GM12878 (cell line): ENCODE measurements around the gene FIBCD1. TPM values are rescaled to one million over a fixed set of nuclear protein-coding genes. Genes with fewer than 3 reads are reported as not detected.

Experiments used
- ATAC-seq: fragments of 200-7000 bp; cut with Tn5 transposase; 3 replicates; pipeline ENCODE4 v1.9.1; 2020; ENCODE audit warnings: mild to moderate bottlenecking, moderate library complexity
- BruUV-seq: library from RNA; stranded (reverse); fragments of 400-500 nt; replicated peaks from 2 replicates; lab custom pipeline; 2021; lab: Mats Ljungman, UMichigan
- CTCF ChIA-PET: fragments of 300-600 bp; sonication (Branson Sonifier 250); formaldehyde crosslinking; extraction: SDS; loops from one replicate; lab custom pipeline; 2021; ENCODE audit warnings: inconsistent platforms; lab: Yijun Ruan, JAX
- POLR2A ChIA-PET: fragments of 350-600 bp; formaldehyde crosslinking; extraction: SDS; loops from one replicate; lab custom pipeline; 2021; ENCODE audit warnings: inconsistent platforms; lab: Charles Lee
- RAD21 ChIA-PET: fragments of 300-600 bp; sonication (Branson Sonifier 250); formaldehyde crosslinking; loops from one replicate; lab custom pipeline; 2023; ENCODE audit warnings: antibody characterized with exemption; ENCODE audit not compliant: unreplicated experiment; lab: Charles Lee
- SMC1A ChIA-PET: fragments of 300-600 bp; sonication (Branson Sonifier 250); formaldehyde crosslinking; loops from one replicate; lab custom pipeline; 2023; ENCODE audit not compliant: unreplicated experiment, uncharacterized antibody; lab: Charles Lee
- DNase-seq: peaks from one replicate; pipeline ENCODE4 v3.0.0-alpha.2; 2011; ENCODE audit warnings: low read depth, low spot score
- FAIRE-seq: peaks from 3 replicates; lab custom pipeline; 2011; peaks lifted over from hg19 to GRCh38; lab: Jason Lieb, UNC
- H2AFZ ChIP-seq: 2 replicates; pipeline ENCODE4 v1.6.0; 2011; ENCODE audit warnings: low read depth, low read length, control low read depth; ENCODE audit not compliant: control insufficient read depth
- H3K27ac ChIP-seq: 2 replicates; pipeline ENCODE4 v1.5.1; 2011; ENCODE audit warnings: control low read depth; ENCODE audit not compliant: control insufficient read depth, insufficient read depth
- H3K27me3 ChIP-seq, 2 experiments: replicated peaks in 1 of 2; 2 replicates each; pipeline versions ENCODE4 v1.6.0 to v1.6.1; 2011; ENCODE audit warnings: low read length in 1 of 2; ENCODE audit not compliant: control insufficient read depth in 2 of 2, insufficient read depth in 2 of 2
- H3K36me3 ChIP-seq, 2 experiments: 2 replicates each; pipeline ENCODE4 v1.5.1; 2011; ENCODE audit warnings: low read length in 1 of 2; ENCODE audit not compliant: control insufficient read depth in 2 of 2, insufficient read depth in 2 of 2
- H3K4me1 ChIP-seq: 2 replicates; pipeline ENCODE4 v1.6.1; 2011; ENCODE audit warnings: mild to moderate bottlenecking, low read length, moderate library complexity, mixed read lengths; ENCODE audit not compliant: control insufficient read depth, insufficient read depth
- H3K4me2 ChIP-seq: 2 replicates; pipeline ENCODE4 v1.6.0; 2011; ENCODE audit warnings: control low read depth; ENCODE audit not compliant: control insufficient read depth, insufficient read depth
- H3K4me3 ChIP-seq: fragments of 200-600 bp; sonication (generic); 2 replicates; pipeline ENCODE4 v1.5.1; 2016
- H3K79me2 ChIP-seq: 2 replicates; pipeline ENCODE4 v1.6.0; 2011; ENCODE audit warnings: low read length; ENCODE audit not compliant: control insufficient read depth, insufficient read depth
- H3K9ac ChIP-seq: 2 replicates; pipeline ENCODE4 v1.8.0; 2011; ENCODE audit warnings: low read length, control low read depth, mixed read lengths; ENCODE audit not compliant: control insufficient read depth, insufficient read depth
- H3K9me3 ChIP-seq: replicated peaks from 3 replicates; pipeline ENCODE4 v1.5.1; 2011; ENCODE audit warnings: mild to moderate bottlenecking, low read length; ENCODE audit not compliant: control insufficient read depth, insufficient read depth
- H4K20me1 ChIP-seq: 2 replicates; pipeline ENCODE4 v1.6.0; 2011; ENCODE audit not compliant: control insufficient read depth, insufficient read depth
- ATF3 ChIP-seq: IDR thresholded peaks from 2 replicates; pipeline ENCODE4 v1.6.1; 2011; ENCODE audit warnings: low read depth, mild to moderate bottlenecking, low read length, moderate library complexity, borderline replicate concordance; ENCODE audit errors: extremely low read depth
- ATF7 ChIP-seq: fragments of 450-650 bp; IDR thresholded peaks from 2 replicates; pipeline ENCODE4 v1.6.1; 2016; ENCODE audit warnings: low read depth, mild to moderate bottlenecking
- BCL11A ChIP-seq: IDR thresholded peaks from 2 replicates; pipeline ENCODE4 v1.6.1; 2011; ENCODE audit warnings: low read depth, low read length
- GATAD2B ChIP-seq: fragments of 450-650 bp; conservative IDR thresholded peaks from 2 replicates; pipeline ENCODE4 v1.6.1; 2017; ENCODE audit warnings: low read depth, mild to moderate bottlenecking, moderate library complexity
- HCFC1 ChIP-seq: fragments of 150-350 bp; IDR thresholded peaks from 2 replicates; pipeline ENCODE4 v1.6.1; 2014; ENCODE audit warnings: low read length
- MTA3 ChIP-seq: IDR thresholded peaks from 2 replicates; pipeline ENCODE4 v1.6.1; 2012; ENCODE audit warnings: low read length, inconsistent platforms, borderline replicate concordance
- NR2F1 ChIP-seq: fragments of 450-650 bp; conservative IDR thresholded peaks from 2 replicates; pipeline ENCODE4 v1.6.1; 2017; ENCODE audit warnings: mild to moderate bottlenecking
- POLR2AphosphoS2 ChIP-seq: IDR thresholded peaks from 2 replicates; pipeline ENCODE4 v1.6.1; 2011; ENCODE audit warnings: low read depth, mild to moderate bottlenecking, low read length, improper control_type of control experiment, moderate library complexity
- SRF ChIP-seq, 2 experiments: IDR thresholded peaks; 2 replicates each; pipeline ENCODE4 v1.6.1; 2011; ENCODE audit warnings: low read depth in 2 of 2, low read length in 2 of 2, mild to moderate bottlenecking in 1 of 2, moderate library complexity in 1 of 2
- TCF12 ChIP-seq: IDR thresholded peaks from 2 replicates; pipeline ENCODE4 v1.6.1; 2011; ENCODE audit warnings: low read depth, mild to moderate bottlenecking, low read length
- YY1 ChIP-seq: IDR thresholded peaks from 2 replicates; pipeline ENCODE4 v1.6.1; 2011; ENCODE audit warnings: low read depth, mild to moderate bottlenecking, low read length
- ZBED1 ChIP-seq: IDR thresholded peaks from 2 replicates; pipeline ENCODE4 v1.6.1; 2016; ENCODE audit warnings: borderline replicate concordance
- ZNF592 ChIP-seq: fragments of 450-650 bp; IDR thresholded peaks from 2 replicates; pipeline ENCODE4 v1.6.1; 2017; ENCODE audit warnings: mild to moderate bottlenecking, moderate library complexity
- WGBS: methylation state at CpG from one replicate; pipeline ENCODE4 v1.1.6; 2016; ENCODE audit warnings: low lambda C conversion rate; ENCODE audit not compliant: insufficient replicate concordance, insufficient coverage; ENCODE audit errors: missing lambda C conversion rate; 5-methylcytosine and 5-hydroxymethylcytosine counted together
- in situ Hi-C: fragments of 300-500 bp; cut with MboI; formaldehyde crosslinking; loops from 9 replicates; pipeline ENCODE4 v1.14.3; 2018; ENCODE audit warnings: mixed read lengths
- intact Hi-C: fragments of 100-400 bp; cut with micrococcal nuclease; formaldehyde crosslinking; loops from one replicate; pipeline ENCODE4 v1.14.2; 2022; ENCODE audit not compliant: unreplicated experiment
- polyA plus RNA-seq, 11 experiments: library from polyadenylated mRNA; depleted of rRNA in 4 of 11; unstranded in 6 of 11; stranded (reverse) in 5 of 11; fragments of >200 nt; fragmentation: Nextera tagmentation in 4 of 11; fragmentation: Illumina TruSeq in 1 of 11; extraction: Ambion mirVana in 4 of 11; extraction: Trizol in 1 of 11; gene quantifications; 1 replicate in 1 of 11; 2 replicates in 10 of 11; pipeline versions ENCODE4 v1.2.1 to v1.2.3, GENCODE V29; 2011 to 2016; ENCODE audit warnings: inconsistent platforms in 2 of 11, missing spikeins in 2 of 11, low read depth in 1 of 11
- total RNA-seq, 4 experiments: library from RNA; depleted of rRNA in 3 of 4; stranded (reverse); fragments of >200 nt in 3 of 4; fragmentation: Illumina TruSeq in 1 of 4; extraction: Trizol in 1 of 4; gene quantifications; 2 replicates each; pipeline versions ENCODE4 v1.2.1 to v1.2.3, GENCODE V29; 2013 to 2021

The FIBCD1 gene
- total and polyA plus RNA-seq, 10 of the 15 experiments (the other 5 are each of a cell fraction or from before 2014, with no cell fraction given): 0.04 to 0.95 (median 0.25) TPM; not detected in 6

GRCh38 chr9:130947618-130948140 is 8.6 kb upstream of the FIBCD1 start:
- POLR2A ChIA-PET: no interaction called here
- no peak overlapping the region for H3K9ac ChIP-seq
- intact Hi-C loops: no loop called here

GRCh38 chr9:130946766-130947617 is 7.9 kb upstream of the FIBCD1 start:
- H3K4me1 ChIP-seq: no peaks in the 10 kb centered on the region
- BruUV-seq: no TSS peak
- ChIA-PET POLR2A (interaction anchor here (0.6 kb wide), 1 partner anchor 602 kb away, joined by 3 read pairs; no protein-coding TSS in a partner anchor), SMC1A (no interaction called here), RAD21 (interaction anchor here (0.9 kb wide), 1 partner anchor 77 kb away, joined by 3 read pairs; no protein-coding TSS in a partner anchor), CTCF (interaction anchor here (1.1 kb wide), 1 partner anchor 83 kb away, joined by 3 read pairs; no protein-coding TSS in a partner anchor)
- no peak overlapping the region for H2AFZ ChIP-seq
- FAIRE-seq (no peak), DNase-seq (no peak), ATAC-seq (no peak)
- H3K4me3 ChIP-seq: no peak overlapping the region
- in situ Hi-C loops: no loop called here
- intact Hi-C loops: no loop called here
- H3K79me2 ChIP-seq: no peaks in the 10 kb centered on the region
- no peak overlapping the region for H3K27ac ChIP-seq
- H4K20me1 ChIP-seq: no peaks in the 10 kb centered on the region
- WGBS: 27% methylated on average over 16 of the region's 16 CpGs
- no peaks in the 10 kb centered on the region; the same call in 2 of the 3 replicates for H3K9me3 ChIP-seq
- no peaks in the 10 kb centered on the region for H3K27me3 ChIP-seq
- no peak overlapping the region for H3K9ac ChIP-seq
- no peak overlapping the region for H3K4me2 ChIP-seq
- H3K36me3 ChIP-seq: no peaks in the 10 kb centered on the region
- no peak for TF ChIP-seq SRF (IDR thresholded peaks at IDR 0.05; ENCODE audit: low read depth in 2 of 2, low read length in 2 of 2)
- TF ChIP-seq YY1: no peak
- no peak for TF ChIP-seq GATAD2B
- no peak for TF ChIP-seq MTA3
- TF ChIP-seq TCF12: no peak
- TF ChIP-seq ATF3: no peak
- no peak for TF ChIP-seq BCL11A
- TF ChIP-seq ATF7: no peak
- no peak for TF ChIP-seq ZNF592

More at GRCh38 chr9:130947618-130948140, 8.6 kb upstream of the FIBCD1 start:
- H2AFZ ChIP-seq: no peak overlapping the region
- no peaks in the 10 kb centered on the region for H3K4me1 ChIP-seq
- FAIRE-seq (no peak), ATAC-seq (no peak), DNase-seq (no peak)
- TF ChIP-seq HCFC1: no peak
- TF ChIP-seq POLR2AphosphoS2: no peak
- TF ChIP-seq NR2F1: no peak
- no peak for TF ChIP-seq ZBED1
- no peak overlapping the region for H3K27ac ChIP-seq
- no peaks in the 10 kb centered on the region; the same call in 2 of the 3 replicates for H3K9me3 ChIP-seq
- 46% methylated on average over 13 of the region's 13 CpGs for WGBS
- H3K27me3 ChIP-seq: no peaks in the 10 kb centered on the region
- H3K4me3 ChIP-seq: no peak overlapping the region
- H3K4me2 ChIP-seq: no peak overlapping the region
- no peaks in the 10 kb centered on the region for H3K79me2 ChIP-seq
- H4K20me1 ChIP-seq: no peaks in the 10 kb centered on the region
- no TSS peak for BruUV-seq
- ChIA-PET SMC1A (no interaction called here), CTCF (no interaction called here), RAD21 (no interaction called here)
- H3K36me3 ChIP-seq: no peaks in the 10 kb centered on the region
- in situ Hi-C loops: no loop called here
